Measurements from ENCODE around the gene KANSL1L.

Gene KANSL1L

GRCh38 chr2:210086930-210087329 is 84.3 kb downstream of the KANSL1L start:
- no peaks in the 10 kb centered on the region for H3K9me2 ChIP-seq (ENCODE audit: low read depth, low read length)
- H3K9me3 ChIP-seq (ENCODE audit: low read length): no peaks in the 10 kb centered on the region
- H3K9ac ChIP-seq (ENCODE audit: low read length): no peak overlapping the region
- H3K79me2 ChIP-seq (ENCODE audit: insufficient read depth, low read length): no peaks in the 10 kb centered on the region
- H3K4me2 ChIP-seq (ENCODE audit: low read length): no peak overlapping the region
- no peaks in the 10 kb centered on the region for H3K36me3 ChIP-seq (ENCODE audit: insufficient read depth, low read length)
- H2AFZ ChIP-seq (ENCODE audit: low read length): no peak overlapping the region
- no peak for TF ChIP-seq CTCF (IDR thresholded peaks at IDR 0.05; ENCODE audit: low read length)
- TF ChIP-seq EZH2 (IDR thresholded peaks at IDR 0.05; ENCODE audit: borderline replicate concordance, low read length): no peak
- H3K4me1 ChIP-seq (ENCODE audit: insufficient read depth, low read length, severe bottlenecking): peaks cover 3% of the 10 kb centered on the region
- no peaks in the 10 kb centered on the region for H3K27me3 ChIP-seq (ENCODE audit: insufficient read depth, low read length)
- no peak overlapping the region for H3K4me3 ChIP-seq (ENCODE audit: low read depth, low read length, poor library complexity, severe bottlenecking)
- 0 out of 2 replicates have a peak, but pooled peaks cover 3% of the 10 kb centered on the region for H3F3A ChIP-seq (ENCODE audit: insufficient read depth, low read length)
- no peaks in the 10 kb centered on the region for H4K20me1 ChIP-seq (ENCODE audit: insufficient read depth, low read length)
- no peak overlapping the region for H3K27ac ChIP-seq (ENCODE audit: low read depth, low read length, poor library complexity, severe bottlenecking)

DNA sequence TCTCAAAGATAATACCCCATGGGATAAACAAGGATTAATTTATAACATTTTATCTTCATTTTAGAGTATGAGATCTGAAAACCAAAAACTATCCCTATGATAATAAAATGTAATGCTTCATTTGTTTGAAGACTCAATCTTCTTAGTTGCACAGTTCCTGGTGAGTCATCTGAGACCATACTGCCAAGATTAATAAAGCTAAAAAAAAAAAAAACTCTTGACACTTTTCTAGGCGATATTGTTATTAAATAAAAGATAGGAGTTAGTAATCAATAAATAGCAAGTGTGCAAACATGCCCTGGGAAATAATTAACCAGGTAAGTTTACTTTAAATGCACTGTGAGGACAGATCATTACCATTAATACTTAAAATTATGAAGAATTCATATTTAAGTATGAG is 84.9 kb downstream of the KANSL1L start:
- H3K27me3 ChIP-seq (ENCODE audit: insufficient read depth, low read length): no peaks in the 10 kb centered on the region
- no peak overlapping the region for H3K9ac ChIP-seq (ENCODE audit: low read length)
- H2AFZ ChIP-seq (ENCODE audit: low read length): no peak overlapping the region
- 0 out of 2 replicates have a peak, but pooled peaks cover 3% of the 10 kb centered on the region for H3F3A ChIP-seq (ENCODE audit: insufficient read depth, low read length)
- H3K4me2 ChIP-seq (ENCODE audit: low read length): no peak overlapping the region
- peaks cover 3% of the 10 kb centered on the region for H3K4me1 ChIP-seq (ENCODE audit: insufficient read depth, low read length, severe bottlenecking)
- H3K9me3 ChIP-seq (ENCODE audit: low read length): no peaks in the 10 kb centered on the region
- no peaks in the 10 kb centered on the region for H3K79me2 ChIP-seq (ENCODE audit: insufficient read depth, low read length)
- no peaks in the 10 kb centered on the region for H3K36me3 ChIP-seq (ENCODE audit: insufficient read depth, low read length)
- H3K9me2 ChIP-seq (ENCODE audit: low read depth, low read length): no peaks in the 10 kb centered on the region
- no peak overlapping the region for H3K4me3 ChIP-seq (ENCODE audit: low read depth, low read length, poor library complexity, severe bottlenecking)
- no peak for TF ChIP-seq EZH2 (IDR thresholded peaks at IDR 0.05; ENCODE audit: borderline replicate concordance, low read length)
- TF ChIP-seq CTCF (IDR thresholded peaks at IDR 0.05; ENCODE audit: low read length): no peak
- no peak overlapping the region for H3K27ac ChIP-seq (ENCODE audit: low read depth, low read length, poor library complexity, severe bottlenecking)
- no peaks in the 10 kb centered on the region for H4K20me1 ChIP-seq (ENCODE audit: insufficient read depth, low read length)

DNA sequence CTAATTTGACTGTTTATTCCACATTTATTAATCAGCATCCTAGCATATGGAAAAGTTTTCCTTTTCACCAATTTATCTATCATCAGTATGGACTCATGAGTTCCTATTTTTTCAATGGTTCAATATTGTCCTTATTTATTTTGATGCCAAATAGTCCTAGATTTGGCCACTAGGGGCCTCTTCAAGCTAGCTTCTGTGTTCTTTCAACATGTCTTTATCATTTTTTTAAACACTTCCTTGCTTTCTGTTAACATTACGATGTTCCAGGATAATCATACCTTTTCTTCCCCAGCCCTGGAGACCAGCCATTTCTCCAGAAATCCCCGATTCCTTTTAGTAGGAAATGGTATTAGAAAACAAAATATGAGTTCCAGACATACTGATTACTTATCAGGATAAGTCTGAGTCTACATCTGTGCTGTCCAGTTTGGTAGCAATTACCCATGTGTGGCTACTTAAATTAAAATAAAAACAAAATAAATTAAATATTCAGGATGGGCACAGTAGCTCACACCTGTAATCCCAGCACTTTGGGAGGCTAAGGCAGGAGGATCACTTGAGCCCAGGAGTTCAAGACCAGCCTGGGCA is 98.2 kb downstream of the KANSL1L start:
- peak; percentile 79 for TF ChIP-seq CTCF (IDR thresholded peaks at IDR 0.05; ENCODE audit: low read length)
- no peak for TF ChIP-seq EZH2 (IDR thresholded peaks at IDR 0.05; ENCODE audit: borderline replicate concordance, low read length)
- no peak overlapping the region for H3K4me3 ChIP-seq (ENCODE audit: low read depth, low read length, poor library complexity, severe bottlenecking)
- no peaks in the 10 kb centered on the region for H3K9me2 ChIP-seq (ENCODE audit: low read depth, low read length)
- H3K4me1 ChIP-seq (ENCODE audit: insufficient read depth, low read length, severe bottlenecking): no peaks in the 10 kb centered on the region
- H3K27ac ChIP-seq (ENCODE audit: low read depth, low read length, poor library complexity, severe bottlenecking): no peak overlapping the region
- no peaks in the 10 kb centered on the region for H4K20me1 ChIP-seq (ENCODE audit: insufficient read depth, low read length)
- H3K79me2 ChIP-seq (ENCODE audit: insufficient read depth, low read length): no peaks in the 10 kb centered on the region
- no peaks in the 10 kb centered on the region for H3K36me3 ChIP-seq (ENCODE audit: insufficient read depth, low read length)
- H3F3A ChIP-seq (ENCODE audit: insufficient read depth, low read length): no peaks in the 10 kb centered on the region
- H2AFZ ChIP-seq (ENCODE audit: low read length): no peak overlapping the region
- no peaks in the 10 kb centered on the region for H3K9me3 ChIP-seq (ENCODE audit: low read length)
- H3K9ac ChIP-seq (ENCODE audit: low read length): no peak overlapping the region
- H3K27me3 ChIP-seq (ENCODE audit: insufficient read depth, low read length): no peaks in the 10 kb centered on the region
- no peak overlapping the region for H3K4me2 ChIP-seq (ENCODE audit: low read length)

Measured in OCI-LY1 (cell line).